Fibroblast of pulmonary artery (primary cell): Measurements from ENCODE around the gene MBNL3.

Experiments used
- DNase-seq: peaks from one replicate; pipeline ENCODE4 v3.0.0-alpha.2; 2010; ENCODE audit warnings: low read depth
- H3K4me3 ChIP-seq: replicated peaks from 2 replicates; pipeline ENCODE4 v1.5.1; 2011; ENCODE audit warnings: low read depth, mild to moderate bottlenecking, control low read depth, low read length, moderate library complexity
- CTCF ChIP-seq: IDR thresholded peaks from 2 replicates; pipeline ENCODE4 v1.5.1; 2011; ENCODE audit warnings: mild to moderate bottlenecking, control low read depth, low read length, inconsistent platforms; ENCODE audit errors: missing control alignments

The MBNL3 gene

GRCh38 chrX:132369617-132370326 is 119.1 kb downstream of the MBNL3 start:
- H3K4me3 ChIP-seq: no peak overlapping the region
- TF ChIP-seq CTCF: no peak
- DNase-seq: no peak

GRCh38 chrX:132367984-132368383 is 120.9 kb downstream of the MBNL3 start:
- no peak for DNase-seq
- no peak overlapping the region for H3K4me3 ChIP-seq
- no peak for TF ChIP-seq CTCF

GRCh38 chrX:132367314-132367713 is 121.5 kb downstream of the MBNL3 start:
- H3K4me3 ChIP-seq: no peak overlapping the region
- no peak for TF ChIP-seq CTCF
- no peak for DNase-seq

GRCh38 chrX:132365490-132365889 is 123.3 kb downstream of the MBNL3 start:
- no peak overlapping the region for H3K4me3 ChIP-seq
- no peak for TF ChIP-seq CTCF
- DNase-seq: no peak

- no peak overlapping the region for H3K4me3 ChIP-seq
- DNase-seq: no peak
- TF ChIP-seq CTCF: no peak
Observed at GRCh38 chrX:132364313-132364712, 124.5 kb downstream of the MBNL3 start.

GRCh38 chrX:132353430-132353829 is 135.4 kb downstream of the MBNL3 start:
- DNase-seq: no peak
- H3K4me3 ChIP-seq: no peak overlapping the region
- TF ChIP-seq CTCF: no peak

- no peak for TF ChIP-seq CTCF
- DNase-seq: no peak
- no peak overlapping the region for H3K4me3 ChIP-seq
Observed at GRCh38 chrX:132336172-132336571, 152.7 kb downstream of the MBNL3 start.
